NB4 (cell line): ENCODE results near the gene SF3B5.

ENCODE experiments used
- POLR2A ChIP-seq: IDR thresholded peaks from 2 replicates; pipeline ENCODE4 v1.6.1; 2011; ENCODE audit warnings: mild to moderate bottlenecking; ENCODE audit not compliant: insufficient read length; ENCODE audit errors: extremely low read depth
- TF ChIP-seq, protein P1 (sequence below): IDR thresholded peaks from one replicate; pipeline ENCODE4 v1.5.1; 2012; ENCODE audit warnings: low read depth, low read length

DNA sequence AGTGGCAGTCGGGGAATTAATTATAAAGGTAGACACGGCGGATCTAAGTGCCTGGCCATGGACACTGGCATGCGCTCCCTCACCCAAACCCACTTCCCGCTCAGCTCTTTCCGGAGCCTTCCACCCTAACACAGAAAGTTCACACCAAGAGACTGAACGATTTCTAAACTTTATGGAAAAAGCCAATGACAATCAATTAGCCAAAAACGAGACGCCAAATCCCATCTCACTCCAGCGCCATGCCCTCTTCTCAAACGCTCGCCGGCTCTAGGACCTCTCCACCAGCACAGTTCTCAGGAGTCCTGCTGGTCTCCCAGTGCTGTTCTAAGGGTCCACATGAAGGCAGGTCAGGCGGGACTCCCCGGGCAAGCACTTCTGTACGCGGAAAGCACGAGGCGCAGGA, 641 bp downstream of the SF3B5 start:
- TF ChIP-seq, protein P1, sequence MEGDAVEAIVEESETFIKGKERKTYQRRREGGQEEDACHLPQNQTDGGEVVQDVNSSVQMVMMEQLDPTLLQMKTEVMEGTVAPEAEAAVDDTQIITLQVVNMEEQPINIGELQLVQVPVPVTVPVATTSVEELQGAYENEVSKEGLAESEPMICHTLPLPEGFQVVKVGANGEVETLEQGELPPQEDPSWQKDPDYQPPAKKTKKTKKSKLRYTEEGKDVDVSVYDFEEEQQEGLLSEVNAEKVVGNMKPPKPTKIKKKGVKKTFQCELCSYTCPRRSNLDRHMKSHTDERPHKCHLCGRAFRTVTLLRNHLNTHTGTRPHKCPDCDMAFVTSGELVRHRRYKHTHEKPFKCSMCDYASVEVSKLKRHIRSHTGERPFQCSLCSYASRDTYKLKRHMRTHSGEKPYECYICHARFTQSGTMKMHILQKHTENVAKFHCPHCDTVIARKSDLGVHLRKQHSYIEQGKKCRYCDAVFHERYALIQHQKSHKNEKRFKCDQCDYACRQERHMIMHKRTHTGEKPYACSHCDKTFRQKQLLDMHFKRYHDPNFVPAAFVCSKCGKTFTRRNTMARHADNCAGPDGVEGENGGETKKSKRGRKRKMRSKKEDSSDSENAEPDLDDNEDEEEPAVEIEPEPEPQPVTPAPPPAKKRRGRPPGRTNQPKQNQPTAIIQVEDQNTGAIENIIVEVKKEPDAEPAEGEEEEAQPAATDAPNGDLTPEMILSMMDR: no peak
- no peak for TF ChIP-seq POLR2A
